GM04504 (cell line): ENCODE data around the gene KRTAP10-6.
"Not testable (repeated sequence)": the region's sequence is repeated elsewhere in the genome, so short reads cannot be mapped to it uniquely, and the experiment has no call there.

Experiments used
- DNase-seq: peaks from one replicate; pipeline ENCODE4 v3.0.0-alpha.2; 2012; ENCODE audit warnings: low read depth

KRTAP10-6 gene

DNA sequence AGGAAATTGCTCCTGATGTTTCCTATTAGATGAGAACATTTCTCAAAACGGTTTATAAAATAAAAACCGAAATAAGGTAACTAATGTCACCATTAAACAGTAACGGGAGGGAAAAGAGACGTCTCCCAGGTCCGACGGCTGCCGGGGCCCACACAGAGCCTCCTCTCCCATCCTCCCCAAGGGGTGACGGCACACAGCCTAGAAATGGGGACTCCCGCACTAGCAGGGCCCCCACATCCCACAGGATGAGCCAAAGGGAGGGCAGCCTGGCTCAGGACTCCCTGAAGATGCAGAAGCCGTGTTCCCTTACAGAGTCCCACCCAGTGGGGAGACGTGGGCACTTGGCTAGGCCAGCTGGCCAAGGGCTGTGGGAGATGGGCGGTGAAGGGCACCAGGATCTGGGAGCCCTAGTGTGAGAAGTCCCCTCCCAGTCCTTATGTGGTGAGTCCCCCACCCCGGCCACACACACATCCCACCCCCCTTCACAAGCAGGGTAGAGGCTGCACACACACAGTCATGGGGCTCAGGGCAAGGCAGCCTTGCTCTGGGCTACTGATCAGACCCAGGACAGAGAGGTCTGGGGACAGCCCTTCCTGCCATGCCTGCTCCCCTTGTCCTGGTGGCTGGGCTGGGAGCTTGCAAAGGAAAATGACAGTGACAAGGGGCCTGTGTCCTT, 37.0 kb downstream of the KRTAP10-6 start:
- no peak for DNase-seq

DNA sequence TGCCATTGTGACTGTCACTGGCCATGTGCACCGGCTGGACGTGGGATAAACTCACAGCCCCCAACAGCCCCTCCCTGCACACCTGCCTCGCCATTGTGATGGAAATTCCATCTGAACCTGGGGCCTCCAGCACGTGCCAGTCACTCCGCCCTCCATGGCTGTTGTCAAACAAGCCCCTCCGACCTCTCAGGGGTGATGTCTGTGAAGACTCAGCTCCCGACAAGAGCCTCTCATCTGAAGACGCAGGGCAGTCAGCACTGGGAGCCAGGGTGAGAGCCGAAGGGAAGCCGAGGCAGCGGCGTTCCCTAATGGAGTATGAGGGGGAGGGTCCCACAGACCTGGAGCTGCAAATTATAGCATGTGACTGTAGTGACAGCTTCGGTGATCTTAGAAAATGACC, 39.6 kb downstream of the KRTAP10-6 start:
- DNase-seq, result no peak

GRCh38 chr21:44552136-44552535, 40.2 kb downstream of the KRTAP10-6 start:
- DNase-seq, result no peak

- no peak for DNase-seq
Measured at GRCh38 chr21:44551340-44551961, 40.9 kb downstream of the KRTAP10-6 start, which contains the start of gene KRTAP10-2. Gene KRTAP10-2, minus strand, starts transcription at chr21:44551505. Its CDS starts 47 bp downstream, at chr21:44551458.

GRCh38 chr21:44550807-44551206, 41.5 kb downstream of the KRTAP10-6 start:
- DNase-seq, result no peak

DNA sequence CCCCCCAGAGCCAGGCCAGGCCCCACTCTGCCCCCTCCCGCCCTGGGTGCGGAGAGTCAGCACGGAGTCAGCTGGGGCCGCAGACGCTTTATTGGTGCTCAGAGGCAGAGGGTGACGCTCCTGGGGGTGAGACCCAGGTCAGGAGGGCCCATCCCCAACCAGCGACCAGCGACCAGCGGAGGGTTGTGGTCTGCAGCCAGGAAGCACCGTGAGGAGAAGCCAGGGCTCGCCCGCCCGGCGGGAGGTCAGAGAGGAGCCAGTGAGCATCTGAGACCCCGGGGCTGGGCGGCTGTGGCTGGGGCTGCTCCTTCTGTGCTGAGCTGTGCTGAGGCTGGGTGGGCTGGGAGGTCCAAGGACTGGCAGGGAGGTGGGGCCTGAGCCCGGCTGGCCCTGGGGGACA, 42.0 kb downstream of the KRTAP10-6 start:
- not testable (repeated sequence) for DNase-seq

- no peak for DNase-seq
Measured at GRCh38 chr21:44549525-44550211, 42.6 kb downstream of the KRTAP10-6 start.

DNA sequence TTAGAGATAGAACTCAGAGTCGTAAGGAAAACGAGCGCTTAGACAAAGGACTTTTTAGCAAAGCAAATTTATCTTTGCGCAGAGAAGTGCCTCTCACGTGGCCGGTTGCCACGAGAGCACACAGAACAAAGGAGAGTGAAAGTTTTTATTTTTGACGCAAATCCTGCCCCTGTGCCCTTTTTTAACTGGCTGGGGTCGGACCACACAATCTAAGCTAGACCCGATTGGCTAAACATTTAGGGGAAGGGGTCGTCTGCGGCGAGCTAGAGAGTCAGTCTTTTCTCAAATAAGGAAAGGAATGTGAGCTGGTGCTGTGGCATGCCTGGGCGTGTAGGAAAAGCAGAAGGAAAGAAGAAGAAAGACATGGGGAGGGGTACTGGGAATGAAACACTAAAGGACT, 43.4 kb downstream of the KRTAP10-6 start:
- no peak for DNase-seq

GRCh38 chr21:44548381-44548780, 43.9 kb downstream of the KRTAP10-6 start:
- DNase-seq, result no peak

- DNase-seq, result no peak
Measured at GRCh38 chr21:44547656-44548331, 44.5 kb downstream of the KRTAP10-6 start.

GRCh38 chr21:44544566-44544965, 47.7 kb downstream of the KRTAP10-6 start:
- no peak for DNase-seq

DNA sequence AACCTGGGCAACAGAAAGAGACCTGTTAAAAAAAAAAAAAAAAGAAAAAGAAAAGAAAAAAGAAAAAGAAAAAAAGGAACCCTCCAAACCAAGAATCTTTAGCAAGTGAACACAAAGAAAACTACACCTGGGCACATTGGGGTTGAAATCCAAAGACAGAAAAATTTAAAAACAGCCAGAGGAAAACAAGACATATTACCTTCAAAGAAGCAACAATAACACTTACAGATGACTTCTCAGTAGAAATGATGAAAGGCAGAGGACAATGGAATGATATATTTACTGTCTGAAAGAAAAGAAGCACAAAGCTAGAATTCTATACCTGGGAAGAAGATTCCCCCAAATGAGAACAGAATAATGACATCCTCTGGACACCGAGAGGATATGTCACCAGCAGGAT, 49.6 kb downstream of the KRTAP10-6 start:
- no peak for DNase-seq
